NCI-H2227 (cell line): ENCODE measurements around the gene TAF9.
A peak's percentile ranks its signal among the peaks of the same experiment; 100 is the strongest.
"Not testable (repeated sequence)": the region's sequence is repeated elsewhere in the genome, so short reads cannot be mapped to it uniquely, and the experiment has no call there.

Experiments
- DNase-seq: peaks from one replicate; lab custom pipeline; 2025; ENCODE audit not compliant: unreplicated experiment; lab: John Stamatoyannopoulos, UW

TAF9 gene

DNA sequence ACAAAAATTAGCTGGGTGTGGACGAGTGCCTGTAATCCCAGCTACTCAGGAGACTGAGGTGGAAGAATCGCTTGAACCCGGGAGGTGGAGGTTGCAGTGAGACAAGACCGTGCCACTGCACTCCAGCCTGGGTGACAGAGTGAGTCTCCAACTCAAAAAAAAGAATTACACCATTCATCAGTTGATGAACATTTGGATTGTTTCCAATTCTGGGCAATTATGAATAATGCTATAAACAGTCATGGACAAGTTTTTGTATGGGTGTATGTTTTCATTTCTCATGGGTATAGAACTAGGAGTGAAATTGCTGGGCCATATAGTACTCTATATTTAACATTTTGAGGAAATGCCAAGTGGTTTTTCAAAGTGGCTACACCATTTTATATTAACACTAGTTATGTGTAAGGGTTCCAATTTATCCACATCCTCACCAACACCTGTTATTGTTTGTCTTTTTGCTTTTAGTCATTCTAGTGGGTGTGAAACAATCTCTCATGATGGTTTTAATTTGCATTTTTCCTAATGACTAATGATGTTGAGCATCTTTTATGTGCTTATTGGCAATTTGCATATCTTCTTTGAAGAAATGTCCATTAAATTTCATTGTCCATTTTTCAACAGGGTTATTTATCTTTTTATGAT lies 27.7 kb downstream of the TAF9 start:
- DNase-seq = no peak

DNA sequence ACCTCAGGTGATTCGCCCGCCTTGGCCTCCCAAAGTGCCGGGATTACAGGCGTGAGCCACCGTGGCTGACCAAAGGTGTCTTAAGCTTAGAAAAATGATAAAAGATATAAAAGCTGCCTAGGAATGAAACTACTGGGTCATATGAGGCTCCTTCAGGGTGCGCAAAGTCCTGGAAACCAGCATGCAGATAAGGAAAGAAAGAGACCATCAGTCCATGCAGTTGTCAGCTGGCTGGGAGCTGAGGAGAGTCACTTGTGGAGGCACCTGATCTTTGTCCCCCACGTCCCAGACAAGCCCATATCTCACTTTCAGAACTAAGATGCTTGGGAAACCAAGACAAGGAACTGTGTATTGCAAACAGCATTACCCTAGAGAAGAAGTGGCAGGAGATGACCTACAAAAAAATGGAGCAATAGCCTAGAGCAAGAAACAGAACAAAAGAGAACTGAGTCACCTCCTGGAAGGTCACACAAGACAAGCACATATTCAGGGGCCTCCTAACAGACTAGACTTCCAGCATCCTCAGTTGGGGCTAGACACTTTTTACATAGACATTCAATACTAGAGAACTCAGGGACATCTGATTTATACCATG lies 33.9 kb downstream of the TAF9 start:
- DNase-seq = no peak

- DNase-seq = peak; percentile 78
Observed at GRCh38 chr5:69334793-69335268, 34.5 kb downstream of the TAF9 start.

GRCh38 chr5:69333668-69334315 lies 35.5 kb downstream of the TAF9 start:
- DNase-seq = not testable (repeated sequence)

DNA sequence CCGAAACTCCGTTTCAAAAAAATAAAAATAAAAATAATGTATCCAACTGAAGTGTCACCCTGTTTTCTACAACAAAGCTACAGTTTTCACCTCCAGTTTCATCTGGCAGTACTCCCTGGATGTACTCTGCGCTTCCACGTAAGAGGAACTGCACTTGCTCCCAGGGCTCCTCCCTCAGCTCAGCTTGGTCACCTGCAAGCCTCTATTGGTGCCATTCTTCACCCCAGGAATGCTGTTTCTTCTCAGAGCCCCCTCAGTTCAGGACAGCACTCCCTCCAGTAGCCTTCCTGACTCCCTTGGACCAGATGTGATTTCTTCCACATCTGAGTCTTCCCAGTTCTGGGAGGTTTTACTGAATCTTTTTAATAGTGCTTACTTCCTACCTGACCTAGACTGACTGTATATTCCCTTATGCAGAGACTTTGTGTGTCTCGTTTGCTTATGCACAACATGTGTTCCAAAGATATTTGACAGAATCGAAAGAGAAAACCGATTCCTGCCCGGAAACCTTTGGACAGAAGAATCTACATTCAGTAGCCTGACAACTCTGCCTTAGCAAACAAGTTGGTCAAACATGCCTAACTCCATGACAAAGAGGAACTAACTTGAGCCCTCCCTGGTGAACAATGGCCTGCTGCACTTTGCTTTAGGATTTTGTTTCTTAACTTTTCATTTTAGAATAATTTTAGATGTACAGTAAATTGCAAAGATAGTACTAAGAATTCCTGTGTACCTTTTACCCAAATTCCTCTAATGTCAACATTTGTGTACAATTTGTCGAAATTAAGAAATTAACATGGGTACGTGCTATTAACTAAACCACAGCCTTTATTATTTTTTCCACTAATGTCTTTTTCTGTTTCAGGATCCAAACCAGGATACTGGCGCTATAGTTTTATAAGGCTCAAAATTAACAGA lies 37.5 kb downstream of the TAF9 start:
- DNase-seq = no peak

DNA sequence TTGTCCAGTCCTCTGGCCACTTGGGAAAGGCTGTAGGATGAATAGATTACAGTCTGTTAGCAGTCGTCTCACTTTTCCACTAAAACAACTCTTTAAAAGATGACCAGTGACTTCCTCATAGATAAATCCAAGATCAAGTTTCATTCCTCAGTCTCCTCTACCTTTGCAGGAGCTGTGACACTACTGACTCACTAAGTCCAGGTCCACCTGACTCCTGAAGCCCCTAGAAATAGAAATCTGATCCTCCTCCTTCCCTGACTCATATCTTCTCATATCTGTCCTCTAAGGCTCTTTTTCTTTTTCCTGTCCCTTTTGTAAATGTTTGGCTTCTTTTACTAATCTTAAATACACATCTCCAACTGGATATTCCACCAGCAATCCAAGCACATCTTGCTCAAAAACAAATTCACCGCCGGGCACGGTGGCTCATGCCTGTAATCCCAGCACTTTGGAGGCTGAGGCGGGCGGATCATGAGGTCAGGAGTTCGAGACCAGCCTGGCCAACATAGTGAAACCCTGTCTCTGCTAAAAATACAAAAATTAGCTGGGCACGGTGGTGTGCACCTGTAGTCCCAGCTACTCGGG lies 39.3 kb downstream of the TAF9 start:
- no peak for DNase-seq

DNA sequence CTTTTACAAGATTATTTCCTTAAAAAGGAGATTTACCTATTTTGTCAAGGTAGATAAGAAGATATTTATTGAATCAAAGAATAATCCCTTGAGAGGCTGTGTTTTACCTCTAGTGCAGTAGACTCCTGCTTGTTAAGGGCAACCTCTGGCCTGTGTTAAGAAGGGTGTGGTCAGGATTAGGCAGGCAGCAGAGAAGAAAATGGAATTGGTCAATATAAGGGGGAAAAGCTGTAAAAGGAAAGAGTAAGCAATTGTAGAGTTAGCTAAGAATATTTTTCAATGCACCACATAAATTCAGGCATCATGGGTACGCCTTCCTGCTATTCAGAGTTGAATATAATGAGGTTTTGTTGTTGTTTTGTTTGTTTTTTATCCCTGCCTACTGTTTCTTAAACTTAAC lies 43.0 kb downstream of the TAF9 start:
- no peak for DNase-seq

DNA sequence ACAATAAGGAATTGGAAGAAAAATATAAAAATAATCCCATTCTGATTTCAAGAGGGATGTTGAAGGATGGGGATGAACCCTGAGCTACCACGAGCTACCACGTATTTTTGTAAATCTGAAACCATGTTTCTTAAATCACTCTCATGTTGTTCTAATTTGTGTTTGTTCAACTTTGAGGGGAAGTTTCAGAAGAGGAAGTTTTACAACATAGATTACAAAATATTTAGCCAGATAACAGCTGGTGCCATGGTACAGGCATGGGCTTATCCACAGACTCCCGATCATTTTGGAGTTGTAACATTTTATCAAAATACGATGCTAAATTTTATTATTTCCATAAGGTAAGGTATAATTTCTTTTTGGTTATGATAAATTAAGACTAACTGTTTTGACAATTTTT lies 51.9 kb downstream of the TAF9 start:
- no peak for DNase-seq

DNA sequence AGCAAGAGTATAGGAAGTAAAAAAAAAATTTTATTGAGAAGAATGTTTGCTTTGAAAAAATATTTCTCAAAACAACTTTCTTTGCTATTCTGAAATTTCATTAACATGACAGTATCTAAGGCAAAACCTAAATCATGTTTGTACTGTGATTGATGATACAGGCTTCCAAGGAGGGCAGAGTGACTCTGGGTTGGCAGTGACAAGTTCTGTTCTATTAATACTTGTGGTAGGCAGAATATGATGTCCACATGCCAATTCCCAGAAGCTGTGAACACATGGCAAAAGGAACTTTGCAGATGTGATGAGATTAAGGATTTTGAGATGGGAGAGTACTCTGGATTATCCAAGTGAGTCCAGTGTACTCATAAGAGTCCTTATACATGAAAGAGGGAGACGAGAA lies 53.3 kb downstream of the TAF9 start:
- no peak for DNase-seq
